HEK293 (cell line): Measurements from ENCODE around the gene TNIK.

ENCODE experiments used
- CTCF ChIA-PET: fragments of 350-600 bp; formaldehyde crosslinking; extraction: SDS; loops from one replicate; lab custom pipeline; 2021; ENCODE audit warnings: antibody characterized with exemption; lab: Yijun Ruan, JAX
- POLR2A ChIA-PET: fragments of 300-600 bp; formaldehyde crosslinking; extraction: SDS; loops from one replicate; lab custom pipeline; 2020; ENCODE audit warnings: antibody characterized with exemption, inconsistent platforms; lab: Yijun Ruan, JAX
- H3K27ac ChIP-seq: fragments of 200-500 bp; sonication (Bioruptor generic); 2 replicates; pipeline ENCODE4 v1.5.1; 2014; ENCODE audit warnings: low read depth, low read length, control low read depth, inconsistent platforms; ENCODE audit errors: extremely low read depth
- H3K36me3 ChIP-seq, 2 experiments: fragments of 200-500 bp in 1 of 2; sonication (Bioruptor generic) in 1 of 2; 1 replicate in 1 of 2; 2 replicates in 1 of 2; pipeline ENCODE4 v1.5.1; 2014 to 2017; ENCODE audit warnings: inconsistent platforms in 2 of 2, low read length in 2 of 2; ENCODE audit not compliant: control insufficient read depth in 2 of 2, insufficient read depth in 1 of 2
- H3K4me1 ChIP-seq: fragments of 200-500 bp; sonication (Bioruptor generic); 2 replicates; pipeline ENCODE4 v1.5.1; 2014; ENCODE audit warnings: mild to moderate bottlenecking, low read length, inconsistent platforms; ENCODE audit not compliant: control insufficient read depth, insufficient read depth
- H3K4me3 ChIP-seq: 2 replicates; pipeline ENCODE4 v1.5.1; 2011; ENCODE audit warnings: low read depth, mild to moderate bottlenecking, control low read depth, low read length, moderate library complexity
- H3K9me3 ChIP-seq: fragments of 200-500 bp; sonication (Bioruptor generic); 2 replicates; pipeline ENCODE4 v1.5.1; 2014; ENCODE audit warnings: low read depth, low read length, inconsistent platforms; ENCODE audit not compliant: control insufficient read depth, insufficient read depth
- TRIM28 ChIP-seq: IDR thresholded peaks from 2 replicates; pipeline ENCODE4 v1.6.1; 2011; ENCODE audit warnings: low read length, control low read depth, borderline replicate concordance
- ZBTB1 ChIP-seq: fragments of 450-650 bp; formaldehyde crosslinking; IDR thresholded peaks from 2 replicates; pipeline ENCODE4 v1.5.1; 2016; ENCODE audit warnings: missing biosample characterization, missing genetic modification characterization
- ZNF239 ChIP-seq: fragments of 450-650 bp; formaldehyde crosslinking; IDR thresholded peaks from 2 replicates; pipeline ENCODE4 v1.5.1; 2016; ENCODE audit warnings: missing biosample characterization, missing genetic modification characterization
- ZNF341 ChIP-seq: fragments of 450-650 bp; formaldehyde crosslinking; IDR thresholded peaks from 2 replicates; pipeline ENCODE4; 2016; ENCODE audit warnings: low read depth, missing biosample characterization, missing genetic modification characterization
- ZNF621 ChIP-seq: fragments of 450-650 bp; formaldehyde crosslinking; IDR thresholded peaks from 2 replicates; pipeline ENCODE4 v1.5.1; 2017; ENCODE audit warnings: missing biosample characterization, missing genetic modification characterization
- ZNF658 ChIP-seq: fragments of 450-650 bp; formaldehyde crosslinking; IDR thresholded peaks from 2 replicates; pipeline ENCODE4; 2016; ENCODE audit warnings: missing biosample characterization, missing genetic modification characterization
- TF ChIP-seq, protein P1 (sequence below): fragments of 450-650 bp; IDR thresholded peaks from 2 replicates; pipeline ENCODE4 v1.5.1; 2018; ENCODE audit warnings: missing biosample characterization, missing genetic modification characterization

TNIK gene

DNA sequence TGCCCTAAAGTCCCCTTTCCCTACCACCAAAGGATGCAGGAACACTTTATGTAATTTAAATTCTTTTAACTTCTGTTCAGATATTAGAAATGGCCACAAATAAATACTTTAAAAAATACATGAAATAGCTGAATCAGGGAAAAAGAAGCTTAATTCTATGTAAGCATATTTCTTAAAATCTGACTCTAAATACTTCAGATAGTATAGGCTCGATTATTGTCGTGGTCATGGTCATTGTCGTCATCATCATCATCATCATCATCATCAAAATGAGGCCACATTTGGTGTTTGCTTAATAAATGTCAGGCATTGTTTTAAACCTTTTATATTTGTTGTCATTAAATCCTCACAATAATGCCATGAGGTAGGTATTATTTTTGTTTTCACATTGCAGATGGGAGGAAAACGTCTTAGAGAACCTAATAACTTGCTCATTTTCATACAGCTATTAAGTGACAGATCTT lies 448.3 kb downstream of the TNIK start:
- Histone ChIP-seq H3K4me3 (no peak overlapping the region), H3K27ac (no peak overlapping the region), H3K36me3 (no peaks in the 10 kb centered on the region), H3K4me1 (no peaks in the 10 kb centered on the region), H3K9me3 (no peaks in the 10 kb centered on the region)
- CTCF ChIA-PET, result no interaction called here
- POLR2A ChIA-PET, result no interaction called here
- TF ChIP-seq TRIM28 (no peak), ZNF621 (tag by site-specific recombination) (no peak), ZNF341 (tag by site-specific recombination) (no peak), ZNF658 (tag by site-specific recombination) (no peak), ZNF239 (tag by site-specific recombination) (no peak), ZBTB1 (no peak)
- TF ChIP-seq, protein P1, sequence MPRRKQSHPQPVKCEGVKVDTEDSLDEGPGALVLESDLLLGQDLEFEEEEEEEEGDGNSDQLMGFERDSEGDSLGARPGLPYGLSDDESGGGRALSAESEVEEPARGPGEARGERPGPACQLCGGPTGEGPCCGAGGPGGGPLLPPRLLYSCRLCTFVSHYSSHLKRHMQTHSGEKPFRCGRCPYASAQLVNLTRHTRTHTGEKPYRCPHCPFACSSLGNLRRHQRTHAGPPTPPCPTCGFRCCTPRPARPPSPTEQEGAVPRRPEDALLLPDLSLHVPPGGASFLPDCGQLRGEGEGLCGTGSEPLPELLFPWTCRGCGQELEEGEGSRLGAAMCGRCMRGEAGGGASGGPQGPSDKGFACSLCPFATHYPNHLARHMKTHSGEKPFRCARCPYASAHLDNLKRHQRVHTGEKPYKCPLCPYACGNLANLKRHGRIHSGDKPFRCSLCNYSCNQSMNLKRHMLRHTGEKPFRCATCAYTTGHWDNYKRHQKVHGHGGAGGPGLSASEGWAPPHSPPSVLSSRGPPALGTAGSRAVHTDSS (tag by site-specific recombination), result peak; percentile 65
